Fibroblast of skin of left biceps (primary cell): ENCODE data around the gene BHLHE40.
A peak's percentile ranks its signal among the peaks of the same experiment; 100 is the strongest.

ENCODE experiments used
- DNase-seq, 2 experiments: peaks; one replicate each; pipeline ENCODE4 v3.0.0-alpha.2; 2013; ENCODE audit warnings: low read depth in 2 of 2

The BHLHE40 gene

DNA sequence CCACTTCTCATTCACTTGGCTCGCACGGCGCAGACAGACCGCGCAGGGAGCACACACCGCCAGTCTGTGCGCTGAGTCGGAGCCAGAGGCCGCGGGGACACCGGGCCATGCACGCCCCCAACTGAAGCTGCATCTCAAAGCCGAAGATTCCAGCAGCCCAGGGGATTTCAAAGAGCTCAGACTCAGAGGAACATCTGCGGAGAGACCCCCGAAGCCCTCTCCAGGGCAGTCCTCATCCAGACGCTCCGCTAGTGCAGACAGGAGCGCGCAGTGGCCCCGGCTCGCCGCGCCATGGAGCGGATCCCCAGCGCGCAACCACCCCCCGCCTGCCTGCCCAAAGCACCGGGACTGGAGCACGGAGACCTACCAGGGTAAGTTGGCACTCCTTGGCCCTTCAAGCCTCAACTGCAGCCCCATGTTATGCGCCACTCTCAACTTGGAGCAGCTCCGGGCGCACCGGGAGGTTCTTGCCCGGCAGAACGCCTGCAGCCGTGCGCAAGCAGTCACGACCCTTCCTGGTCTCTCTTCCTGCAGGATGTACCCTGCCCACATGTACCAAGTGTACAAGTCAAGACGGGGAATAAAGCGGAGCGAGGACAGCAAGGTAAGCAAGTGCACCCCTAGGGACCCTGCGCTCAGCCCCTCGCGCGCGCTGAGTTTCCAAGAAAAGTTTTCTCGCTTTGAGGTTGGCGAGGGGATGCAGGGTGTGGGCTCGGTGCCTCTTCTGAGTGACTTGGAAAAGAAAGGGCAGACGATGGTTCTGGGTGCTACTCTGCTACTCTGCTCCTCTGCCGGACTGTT is at the start of gene BHLHE40:
BHLHE40 (plus strand) TSS at position 10 of the 801 bp plus-strand sequence; CDS start at position 292, 282 bp downstream.
- DNase-seq: no peak

GRCh38 chr3:4930501-4930900 is 48.7 kb upstream of the BHLHE40 start:
- no peak for DNase-seq

DNA sequence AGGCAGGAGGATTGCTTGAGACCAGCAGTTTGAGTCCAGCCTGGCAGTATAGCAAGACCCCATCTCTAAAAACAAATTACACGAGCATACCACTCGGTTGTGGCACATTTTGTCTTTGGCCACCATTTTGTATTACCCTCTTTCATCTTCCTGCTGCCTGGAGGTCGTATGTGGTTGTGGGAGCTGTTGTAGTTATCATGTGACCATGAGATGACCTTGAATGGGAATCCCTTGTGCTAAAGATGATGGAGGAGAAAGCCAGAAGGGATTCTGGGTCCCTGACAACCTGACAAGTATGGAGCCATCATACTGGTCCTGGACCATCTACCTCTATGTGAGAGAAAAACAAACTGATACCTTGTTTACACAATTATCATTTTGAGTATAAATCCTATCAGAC is 45.2 kb upstream of the BHLHE40 start:
- DNase-seq: no peak

DNA sequence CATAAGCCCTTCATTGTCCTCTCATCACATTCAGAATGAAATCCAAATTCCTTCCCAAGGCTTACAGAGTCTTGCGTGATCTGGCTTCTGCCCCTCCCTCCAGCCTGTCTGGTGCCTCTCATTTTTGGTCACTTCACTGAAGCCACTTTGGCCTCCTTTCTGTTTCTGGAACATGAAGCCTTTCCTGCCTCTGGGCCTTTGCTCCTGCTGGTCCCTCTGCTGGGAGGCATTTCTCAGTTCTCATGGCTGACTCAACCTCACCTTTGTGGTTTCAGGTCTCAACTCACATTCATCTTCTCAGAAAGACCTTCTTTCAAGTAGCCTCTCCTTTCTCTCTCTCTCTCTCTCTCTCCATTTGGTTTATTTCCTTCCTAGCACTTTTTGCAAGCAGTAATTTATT is 43.9 kb upstream of the BHLHE40 start:
- no peak for DNase-seq

DNA sequence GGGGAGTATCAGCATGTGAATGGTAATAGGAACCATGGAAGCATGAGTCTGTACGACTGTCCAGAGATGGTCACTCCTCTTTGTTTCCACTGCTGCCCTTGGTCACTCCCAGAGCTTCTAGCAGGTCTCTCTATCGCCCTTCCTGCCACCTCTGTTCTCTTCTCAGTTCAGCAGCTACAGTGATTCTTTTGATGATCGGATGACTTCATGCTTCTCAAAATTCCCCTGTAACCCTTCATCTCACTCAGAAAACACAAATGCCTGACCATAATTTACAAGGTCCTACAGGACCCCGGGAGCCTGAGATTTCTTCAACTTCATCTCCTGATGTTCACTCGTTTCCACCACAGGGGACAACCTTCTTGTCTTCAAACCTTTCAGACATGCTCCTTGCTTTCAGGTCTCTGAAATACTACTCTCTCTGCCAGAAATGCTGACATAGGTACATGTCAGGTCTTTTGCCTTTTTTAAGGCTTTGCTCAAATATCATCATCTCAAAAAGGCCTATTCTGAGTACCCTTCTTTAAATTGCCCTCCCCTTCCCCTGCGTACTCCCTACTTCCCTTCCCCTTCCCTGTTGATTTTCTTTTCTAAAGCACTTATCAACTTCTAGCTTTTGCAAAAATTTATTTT is 42.1 kb upstream of the BHLHE40 start:
- no peak for DNase-seq

DNA sequence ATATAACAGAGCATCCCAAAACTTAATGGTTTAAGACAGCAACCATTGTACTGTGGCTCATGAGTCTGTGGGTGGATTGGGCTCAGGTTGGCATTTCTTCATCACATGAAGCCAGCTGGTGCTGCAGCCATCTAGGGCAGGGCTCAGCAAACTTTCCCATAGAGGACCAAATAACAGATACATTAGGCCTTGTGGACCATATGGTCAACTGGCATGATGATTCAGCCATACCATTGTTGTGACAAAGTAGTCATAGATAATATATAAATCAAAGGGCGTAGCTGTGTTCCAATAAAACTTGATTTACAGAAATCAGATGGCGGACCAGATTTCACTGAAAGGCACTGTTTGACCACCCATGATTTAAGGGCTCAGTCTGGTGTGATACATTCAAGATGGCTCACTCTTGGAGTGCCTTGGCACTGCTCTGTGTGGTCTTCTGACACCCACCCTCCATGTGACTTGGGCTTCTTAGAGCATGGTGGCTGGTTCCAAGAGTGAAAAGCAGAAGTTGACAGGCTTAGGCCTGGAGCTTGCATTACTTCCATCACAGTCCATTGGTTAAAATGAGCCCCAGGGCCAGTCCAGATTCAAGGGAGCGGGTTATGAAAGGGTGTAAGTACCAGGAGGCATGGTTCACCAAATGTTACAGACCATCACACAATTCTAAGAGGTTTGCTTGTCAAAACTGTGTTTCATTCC is 40.8 kb upstream of the BHLHE40 start:
- no peak for DNase-seq

- DNase-seq: no peak
These were observed 40.0 kb upstream of the BHLHE40 start for GRCh38 chr3:4939276-4939675.

GRCh38 chr3:4940985-4941384 is 38.3 kb upstream of the BHLHE40 start:
- DNase-seq: no peak

DNA sequence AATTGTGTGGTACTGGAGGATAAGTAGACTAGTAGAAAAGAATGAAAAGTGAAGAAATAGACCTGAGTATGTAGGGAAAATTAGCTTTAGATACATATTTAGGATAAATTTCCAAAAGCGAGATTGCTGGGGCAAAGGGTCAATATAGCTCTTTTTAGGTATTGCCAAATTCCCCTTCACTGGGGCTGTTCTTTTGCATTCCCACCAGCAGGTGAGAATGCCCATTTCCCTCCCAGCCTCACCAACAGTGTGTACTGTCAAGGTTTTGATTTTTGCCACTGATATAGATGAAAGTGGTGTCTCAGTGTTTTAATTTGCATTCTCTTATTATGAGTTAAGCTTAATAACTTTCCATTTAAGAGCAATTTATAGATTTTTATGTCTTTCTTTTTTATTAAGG is 35.7 kb upstream of the BHLHE40 start:
- DNase-seq: no peak

DNA sequence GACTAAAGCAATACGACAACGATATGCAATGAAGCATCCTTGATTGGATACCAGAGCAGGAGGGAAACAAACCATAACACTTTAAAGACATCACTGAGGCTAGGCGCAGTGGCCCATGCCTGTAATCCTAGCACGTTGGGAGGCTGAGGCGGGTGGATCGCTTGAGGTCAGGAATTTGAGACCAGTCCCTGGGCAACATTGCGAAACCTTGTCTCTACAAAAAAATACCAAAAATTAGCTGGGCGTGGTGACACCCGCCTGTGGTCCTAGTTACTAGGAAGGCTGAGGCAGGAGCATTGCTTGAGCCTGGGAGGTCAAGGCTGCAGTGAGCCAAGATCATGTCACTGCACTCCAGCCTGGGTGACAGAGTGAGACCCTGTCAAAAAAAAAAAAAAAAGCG is 33.9 kb upstream of the BHLHE40 start:
- no peak for DNase-seq

DNA sequence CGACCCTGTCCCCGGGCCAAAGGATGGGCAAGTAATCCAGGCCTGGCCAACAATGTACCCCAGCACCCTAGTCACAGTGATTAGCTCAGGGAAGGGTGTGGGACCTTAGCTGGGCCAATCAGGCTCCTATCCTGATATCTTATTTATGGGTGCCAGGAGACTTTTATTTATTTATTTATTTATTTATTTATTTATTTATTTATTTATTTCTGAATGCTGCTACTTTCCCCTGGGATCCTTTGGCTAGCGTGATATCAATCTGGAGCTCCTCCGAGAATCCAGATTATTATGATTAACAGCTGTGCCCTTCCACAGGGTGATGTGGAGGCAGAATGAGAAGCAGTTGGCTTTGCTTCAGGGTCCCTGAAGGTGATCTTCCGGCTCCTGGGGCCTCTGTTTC is 32.2 kb upstream of the BHLHE40 start:
- no peak for DNase-seq

- DNase-seq: peak; percentile 4 to 5
These were observed 30.8 kb upstream of the BHLHE40 start for GRCh38 chr3:4948395-4948794.

DNA sequence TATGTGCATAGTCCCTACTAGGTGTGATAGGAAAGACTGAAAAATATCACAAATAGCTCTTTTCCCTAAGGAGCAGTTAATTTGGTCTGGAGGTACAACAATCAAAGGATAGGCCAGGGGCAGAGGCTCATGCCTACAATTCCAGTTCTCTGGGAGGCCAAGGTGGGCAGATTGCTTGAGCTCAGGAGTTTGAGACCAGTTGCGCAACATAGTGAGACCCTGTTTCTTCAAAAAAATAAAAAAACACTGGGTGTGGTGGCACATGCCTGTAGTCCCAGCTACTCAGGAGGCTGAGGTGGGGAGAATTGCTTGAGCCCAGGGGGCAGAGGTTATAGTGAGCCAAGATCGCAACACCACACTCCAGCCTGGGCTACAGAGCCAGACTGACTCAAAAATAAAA is 30.2 kb upstream of the BHLHE40 start:
- no peak for DNase-seq

DNA sequence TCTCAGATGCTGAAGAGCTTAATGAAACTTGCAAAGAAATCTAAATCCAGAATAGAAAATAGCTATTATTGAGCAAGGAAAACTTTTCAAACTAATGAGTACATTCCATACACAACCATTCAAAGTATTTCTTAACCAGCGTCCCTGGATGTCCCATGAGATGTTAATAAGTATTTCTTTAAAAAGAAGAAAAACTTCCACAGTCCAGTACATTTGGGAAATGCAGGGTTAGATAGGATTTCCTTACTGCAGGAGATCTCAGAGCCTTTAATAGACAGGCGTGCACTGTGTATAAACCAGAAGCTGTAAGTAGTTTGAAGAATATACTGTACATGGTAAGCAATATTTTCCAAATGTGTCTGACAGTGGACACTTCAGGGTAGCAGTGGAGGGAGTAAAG is 29.6 kb upstream of the BHLHE40 start:
- no peak for DNase-seq

DNA sequence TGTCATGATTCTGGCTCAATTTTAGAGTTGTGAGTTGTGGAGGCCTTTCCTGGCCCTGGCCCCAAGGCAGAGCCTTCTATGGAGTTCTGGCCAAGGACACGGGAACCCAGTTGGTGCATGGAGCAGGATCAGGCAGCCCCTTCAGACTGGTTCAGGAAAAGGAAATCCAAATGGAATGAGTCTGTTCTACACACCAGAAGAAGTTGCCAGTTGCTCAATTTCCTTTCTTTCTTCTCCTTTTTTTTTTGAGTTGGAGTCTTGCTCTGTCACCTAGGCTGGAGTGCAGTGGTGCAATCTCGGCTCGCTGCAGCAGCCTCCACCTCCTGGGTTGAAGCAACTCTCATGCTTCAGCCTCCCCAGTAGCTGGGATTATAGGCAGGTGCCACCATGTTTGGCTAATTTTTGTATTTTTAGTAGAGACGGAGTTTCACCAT is 28.9 kb upstream of the BHLHE40 start:
- no peak for DNase-seq

- DNase-seq: no peak
These were observed 28.3 kb upstream of the BHLHE40 start for GRCh38 chr3:4950948-4951347.

- no peak for DNase-seq
These were observed 26.1 kb upstream of the BHLHE40 start for GRCh38 chr3:4953119-4953518.

GRCh38 chr3:4954256-4955000 is 24.8 kb upstream of the BHLHE40 start:
- DNase-seq: no peak

- no peak for DNase-seq
These were observed 23.1 kb upstream of the BHLHE40 start for GRCh38 chr3:4956099-4956498.

GRCh38 chr3:4956738-4957137 is 22.5 kb upstream of the BHLHE40 start:
- DNase-seq: no peak

DNA sequence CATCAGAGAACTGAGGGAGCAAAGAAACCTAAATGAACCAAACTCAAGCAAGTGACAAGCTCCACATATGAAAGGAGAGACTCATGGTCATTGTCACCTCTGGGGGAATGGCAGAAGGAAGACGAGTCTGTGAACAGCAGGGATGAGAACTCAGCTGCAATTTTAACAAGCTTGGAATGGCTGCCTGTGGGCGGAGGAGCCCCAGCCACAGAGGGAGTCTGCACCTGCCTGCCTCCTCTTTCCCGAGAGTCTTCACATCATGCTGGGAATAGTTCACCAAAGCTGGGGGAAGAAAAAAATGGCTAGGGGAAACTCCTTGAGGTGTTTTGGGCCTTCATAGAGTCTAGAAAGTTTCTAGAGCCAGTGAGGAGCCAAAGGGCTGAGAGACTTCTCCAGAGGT is 21.3 kb upstream of the BHLHE40 start:
- no peak for DNase-seq

GRCh38 chr3:4959180-4959579 is 20.1 kb upstream of the BHLHE40 start:
- DNase-seq: no peak
